BLaER1 (cell line): ENCODE data around the gene SLC39A13.
"Not testable (repeated sequence)": the region's sequence is repeated elsewhere in the genome, so short reads cannot be mapped to it uniquely, and the experiment has no call there.

Source experiments
- H3K27ac ChIP-seq: shearing (Covaris generic); formaldehyde crosslinking; 2 replicates; pipeline ENCODE4 v1.8.1; 2022
- H3K27me3 ChIP-seq: shearing (Covaris generic); formaldehyde crosslinking; 2 replicates; pipeline ENCODE4 v1.8.1; 2022
- H3K36me3 ChIP-seq: shearing (Covaris generic); formaldehyde crosslinking; 2 replicates; pipeline ENCODE4 v1.8.1; 2022
- H3K4me1 ChIP-seq: shearing (Covaris generic); formaldehyde crosslinking; 2 replicates; pipeline ENCODE4 v1.8.1; 2022
- H3K4me2 ChIP-seq: shearing (Covaris generic); formaldehyde crosslinking; 2 replicates; pipeline ENCODE4 v1.8.1; 2022
- H3K4me3 ChIP-seq: shearing (Covaris generic); formaldehyde crosslinking; 2 replicates; pipeline ENCODE4 v1.8.1; 2022
- H3K9ac ChIP-seq: shearing (Covaris generic); formaldehyde crosslinking; 2 replicates; pipeline ENCODE4 v1.8.1; 2022
- H3K9me3 ChIP-seq: shearing (Covaris generic); formaldehyde crosslinking; 2 replicates; pipeline ENCODE4 v1.8.1; 2022
- H4K20me1 ChIP-seq: shearing (Covaris generic); formaldehyde crosslinking; 2 replicates; pipeline ENCODE4 v1.8.1; 2022
- Cebpa-rat ChIP-seq: shearing (Covaris generic); IDR thresholded peaks from 2 replicates; pipeline ENCODE4 v1.8.1; 2022

Gene SLC39A13

GRCh38 chr11:47446833-47447232 is 38.4 kb downstream of the SLC39A13 start:
- TF ChIP-seq Cebpa-rat = no peak
- H3K27me3 ChIP-seq = no peaks in the 10 kb centered on the region
- H3K9ac ChIP-seq = no peak overlapping the region
- H3K27ac ChIP-seq = no peak overlapping the region
- no peaks in the 10 kb centered on the region for H4K20me1 ChIP-seq
- no peak overlapping the region for H3K4me2 ChIP-seq
- no peak overlapping the region for H3K4me3 ChIP-seq
- H3K4me1 ChIP-seq = no peaks in the 10 kb centered on the region
- no peaks in the 10 kb centered on the region for H3K9me3 ChIP-seq
- no peaks in the 10 kb centered on the region for H3K36me3 ChIP-seq

- no peak for TF ChIP-seq Cebpa-rat
- no peaks in the 10 kb centered on the region for H3K36me3 ChIP-seq
- H3K4me2 ChIP-seq = no peak overlapping the region
- no peak overlapping the region for H3K9ac ChIP-seq
- no peak overlapping the region for H3K27ac ChIP-seq
- H3K27me3 ChIP-seq = no peaks in the 10 kb centered on the region
- H3K9me3 ChIP-seq = no peaks in the 10 kb centered on the region
- no peaks in the 10 kb centered on the region for H4K20me1 ChIP-seq
- no peaks in the 10 kb centered on the region for H3K4me1 ChIP-seq
- H3K4me3 ChIP-seq = no peak overlapping the region
These were observed 39.5 kb downstream of the SLC39A13 start for GRCh38 chr11:47447906-47448305.

GRCh38 chr11:47448566-47449427 is 40.4 kb downstream of the SLC39A13 start, which contains the start of gene RAPSN:
Gene RAPSN (minus strand): TSS chr11:47449136. CDS start chr11:47448964, 172 bp downstream.
- H3K9ac ChIP-seq = no peak within 1 kb of the TSS
- no peak within 1 kb of the TSS for H3K4me3 ChIP-seq
- no peak within 1 kb of the TSS for H3K27ac ChIP-seq

GRCh38 chr11:47449541-47449940 is 41.2 kb downstream of the SLC39A13 start:
- Histone ChIP-seq H3K4me3 (no peak overlapping the region), H3K36me3 (no peaks in the 10 kb centered on the region), H3K27me3 (no peaks in the 10 kb centered on the region), H3K4me2 (no peak overlapping the region), H4K20me1 (no peaks in the 10 kb centered on the region), H3K27ac (no peak overlapping the region), H3K9me3 (no peaks in the 10 kb centered on the region), H3K4me1 (0 out of 2 replicates have a peak, but pooled peaks cover 3% of the 10 kb centered on the region), H3K9ac (no peak overlapping the region)
- TF ChIP-seq Cebpa-rat = no peak

More at GRCh38 chr11:47448566-47449427, 40.4 kb downstream of the SLC39A13 start, which contains the start of gene RAPSN:
- H3K4me1 ChIP-seq = no peaks in the 10 kb centered on the region
- H3K9me3 ChIP-seq = no peaks in the 10 kb centered on the region
- no peaks in the 10 kb centered on the region for H3K27me3 ChIP-seq
- no peak within 1 kb of the TSS for H3K4me2 ChIP-seq
- TF ChIP-seq Cebpa-rat = no peak
- H3K36me3 ChIP-seq = no peaks in the 10 kb centered on the region
- no peaks in the 10 kb centered on the region for H4K20me1 ChIP-seq

GRCh38 chr11:47451436-47451835 is 43.0 kb downstream of the SLC39A13 start:
- Histone ChIP-seq H4K20me1 (no peaks in the 10 kb centered on the region), H3K4me3 (no peak overlapping the region), H3K36me3 (no peaks in the 10 kb centered on the region), H3K9me3 (no peaks in the 10 kb centered on the region), H3K4me2 (no peak overlapping the region), H3K27ac (no peak overlapping the region), H3K9ac (no peak overlapping the region), H3K27me3 (no peaks in the 10 kb centered on the region), H3K4me1 (peaks cover 16% of the 10 kb centered on the region)
- TF ChIP-seq Cebpa-rat = no peak

- no peak overlapping the region for H3K4me2 ChIP-seq
- H3K4me3 ChIP-seq = no peak overlapping the region
- no peak overlapping the region for H3K9ac ChIP-seq
- no peak overlapping the region for H3K27ac ChIP-seq
- no peaks in the 10 kb centered on the region for H4K20me1 ChIP-seq
- H3K9me3 ChIP-seq = no peaks in the 10 kb centered on the region
- no peaks in the 10 kb centered on the region for H3K27me3 ChIP-seq
- peaks cover 16% of the 10 kb centered on the region for H3K4me1 ChIP-seq
- H3K36me3 ChIP-seq = no peaks in the 10 kb centered on the region
- TF ChIP-seq Cebpa-rat = no peak
These were observed 43.6 kb downstream of the SLC39A13 start for GRCh38 chr11:47451990-47452389.

GRCh38 chr11:47453365-47453764 is 45.0 kb downstream of the SLC39A13 start:
- Histone ChIP-seq H3K4me1 (peaks cover 16% of the 10 kb centered on the region), H3K4me3 (no peak overlapping the region), H3K36me3 (no peaks in the 10 kb centered on the region)

GRCh38 chr11:47454258-47454671 is 45.9 kb downstream of the SLC39A13 start:
- peak; percentile 48; the same call in 1 of the 2 replicates for TF ChIP-seq Cebpa-rat
- H4K20me1 ChIP-seq, H3K9ac ChIP-seq, H3K27me3 ChIP-seq, H3K4me2 ChIP-seq, H3K36me3 ChIP-seq, H3K4me3 ChIP-seq, H3K27ac ChIP-seq, H3K9me3 ChIP-seq: not testable (repeated sequence)
- H3K4me1 ChIP-seq = peaks cover 16% of the 10 kb centered on the region

More at GRCh38 chr11:47453365-47453764, 45.0 kb downstream of the SLC39A13 start:
- no peak for TF ChIP-seq Cebpa-rat
- no peak overlapping the region for H3K27ac ChIP-seq
- no peak overlapping the region for H3K9ac ChIP-seq
- no peaks in the 10 kb centered on the region for H4K20me1 ChIP-seq
- H3K9me3 ChIP-seq = no peaks in the 10 kb centered on the region
- H3K4me2 ChIP-seq = no peak overlapping the region
- no peaks in the 10 kb centered on the region for H3K27me3 ChIP-seq

- Histone ChIP-seq H3K27me3 (no peaks in the 10 kb centered on the region), H3K27ac (no peak overlapping the region)
These were observed 52.3 kb downstream of the SLC39A13 start for GRCh38 chr11:47460571-47461235.

GRCh38 chr11:47461876-47462275 is 53.5 kb downstream of the SLC39A13 start:
- Histone ChIP-seq H3K36me3 (peaks cover 80% of the 10 kb centered on the region), H3K27ac (no peak overlapping the region), H3K4me1 (peaks cover 4% of the 10 kb centered on the region; the same call in 1 of the 2 replicates), H4K20me1 (peaks cover 43% of the 10 kb centered on the region), H3K4me2 (no peak overlapping the region), H3K4me3 (no peak overlapping the region), H3K9ac (no peak overlapping the region), H3K27me3 (no peaks in the 10 kb centered on the region), H3K9me3 (no peaks in the 10 kb centered on the region)
- no peak for TF ChIP-seq Cebpa-rat

More at GRCh38 chr11:47460571-47461235, 52.3 kb downstream of the SLC39A13 start:
- H3K4me2 ChIP-seq = no peak overlapping the region
- peaks cover 31% of the 10 kb centered on the region for H4K20me1 ChIP-seq
- peaks cover 68% of the 10 kb centered on the region for H3K36me3 ChIP-seq
- no peak for TF ChIP-seq Cebpa-rat
- no peak overlapping the region for H3K9ac ChIP-seq
- peaks cover 8% of the 10 kb centered on the region for H3K4me1 ChIP-seq
- H3K9me3 ChIP-seq = no peaks in the 10 kb centered on the region
- H3K4me3 ChIP-seq = no peak overlapping the region
